Uterus (tissue), 2 donors: Measurements from ENCODE around the gene HCCS.

ENCODE experiments used
- CTCF ChIP-seq, 4 experiments: fragments of 200-600 bp in 2 of 4; fragments of 450-650 bp in 2 of 4; sonication (generic) in 2 of 4; IDR thresholded peaks; one replicate each; pipeline ENCODE4 v1.5.1; 2016 to 2019; ENCODE audit warnings: antibody characterized with exemption in 4 of 4, mild to moderate bottlenecking in 2 of 4, moderate library complexity in 1 of 4
- POLR2A ChIP-seq, 2 donors: fragments of 450-650 bp; IDR thresholded peaks; one replicate each; pipeline ENCODE4 v1.6.1; 2016; ENCODE audit warnings: antibody characterized with exemption in 2 of 2, mild to moderate bottlenecking in 1 of 2, moderate library complexity in 1 of 2

GRCh38 chrX:11138498-11139390 is 27.6 kb downstream of the HCCS start:
- TF ChIP-seq CTCF (IDR thresholded peaks at IDR 0.05) (no peak), POLR2A (IDR thresholded peaks at IDR 0.05) (no peak)
